Measurements from ENCODE around the gene ATAD3A.
"Not testable (repeated sequence)": the region's sequence is repeated elsewhere in the genome, so short reads cannot be mapped to it uniquely, and the experiment has no call there.

DNA sequence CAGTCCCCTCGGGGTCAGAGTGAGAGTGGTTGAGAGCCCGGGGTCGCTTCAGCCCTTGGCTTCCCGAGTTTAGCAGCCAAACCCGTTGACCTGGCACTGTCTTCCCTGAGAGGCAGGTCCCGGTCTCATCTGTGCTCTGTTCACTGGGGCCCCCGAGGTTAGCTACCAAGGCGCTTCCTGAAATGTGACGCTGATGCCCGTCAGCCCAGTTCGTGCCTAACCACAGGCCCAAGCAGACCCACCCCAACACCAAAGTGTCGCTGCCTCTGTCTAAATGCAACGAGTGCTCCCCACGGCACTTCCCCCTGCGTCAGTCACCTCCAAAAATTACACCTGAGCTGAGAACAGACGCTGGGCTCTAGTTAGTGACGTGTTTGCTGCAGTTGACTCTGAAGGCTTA, 36.0 kb upstream of the ATAD3A start:
- TF ChIP-seq, protein P1, sequence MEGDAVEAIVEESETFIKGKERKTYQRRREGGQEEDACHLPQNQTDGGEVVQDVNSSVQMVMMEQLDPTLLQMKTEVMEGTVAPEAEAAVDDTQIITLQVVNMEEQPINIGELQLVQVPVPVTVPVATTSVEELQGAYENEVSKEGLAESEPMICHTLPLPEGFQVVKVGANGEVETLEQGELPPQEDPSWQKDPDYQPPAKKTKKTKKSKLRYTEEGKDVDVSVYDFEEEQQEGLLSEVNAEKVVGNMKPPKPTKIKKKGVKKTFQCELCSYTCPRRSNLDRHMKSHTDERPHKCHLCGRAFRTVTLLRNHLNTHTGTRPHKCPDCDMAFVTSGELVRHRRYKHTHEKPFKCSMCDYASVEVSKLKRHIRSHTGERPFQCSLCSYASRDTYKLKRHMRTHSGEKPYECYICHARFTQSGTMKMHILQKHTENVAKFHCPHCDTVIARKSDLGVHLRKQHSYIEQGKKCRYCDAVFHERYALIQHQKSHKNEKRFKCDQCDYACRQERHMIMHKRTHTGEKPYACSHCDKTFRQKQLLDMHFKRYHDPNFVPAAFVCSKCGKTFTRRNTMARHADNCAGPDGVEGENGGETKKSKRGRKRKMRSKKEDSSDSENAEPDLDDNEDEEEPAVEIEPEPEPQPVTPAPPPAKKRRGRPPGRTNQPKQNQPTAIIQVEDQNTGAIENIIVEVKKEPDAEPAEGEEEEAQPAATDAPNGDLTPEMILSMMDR (IDR thresholded peaks at IDR 0.05; ENCODE audit: insufficient read depth, low read length, poor library complexity, severe bottlenecking) = not testable (repeated sequence)
- not testable (repeated sequence) for TF ChIP-seq EZH2phosphoT487 (conservative IDR thresholded peaks at IDR 0.05; ENCODE audit: low read length)

Data from SU-DHL-6 (cell line).